HepG2 (cell line): Measurements from ENCODE around the gene PHOSPHO2. TPM values are rescaled to one million over a fixed set of nuclear protein-coding genes. Genes with fewer than 3 reads are reported as not detected.
A peak's percentile ranks its signal among the peaks of the same experiment; 100 is the strongest.

Source experiments
- ISX ChIP-seq: sonication (generic); formaldehyde crosslinking; conservative IDR thresholded peaks from 2 replicates; pipeline ENCODE4 v1.5.0; 2020; ENCODE audit warnings: missing genetic modification reagents
- NRL ChIP-seq: sonication (generic); formaldehyde crosslinking; IDR thresholded peaks from 2 replicates; pipeline ENCODE4 v1.5.0; 2020; ENCODE audit warnings: missing genetic modification reagents, mild to moderate bottlenecking, moderate library complexity, borderline replicate concordance
- TBX2 ChIP-seq: sonication (generic); formaldehyde crosslinking; IDR thresholded peaks from 2 replicates; pipeline ENCODE4 v1.5.0; 2020; ENCODE audit warnings: missing genetic modification reagents, mild to moderate bottlenecking, borderline replicate concordance
- ZBTB42 ChIP-seq: sonication (generic); formaldehyde crosslinking; IDR thresholded peaks from 2 replicates; pipeline ENCODE4 v1.5.0; 2020; ENCODE audit warnings: mild to moderate bottlenecking, missing genetic modification reagents
- ZFP41 ChIP-seq: sonication (generic); formaldehyde crosslinking; IDR thresholded peaks from 2 replicates; pipeline ENCODE4 v1.4.0; 2020; ENCODE audit warnings: mild to moderate bottlenecking, missing genetic modification reagents, borderline replicate concordance
- polyA plus RNA-seq, 8 experiments: library from polyadenylated mRNA; depleted of rRNA in 3 of 8; stranded (reverse) in 7 of 8; unstranded in 1 of 8; fragments of >200 nt; fragmentation: Illumina TruSeq in 4 of 8; extraction: Trizol in 4 of 8; gene quantifications; 2 replicates each; pipeline versions ENCODE4 v1.2.1 to v1.2.3, GENCODE V29; 2011 to 2016; ENCODE audit warnings: low read depth in 4 of 8, missing spikeins in 1 of 8, mixed read lengths in 1 of 8; ENCODE audit not compliant: insufficient read depth in 1 of 8
- total RNA-seq, 5 experiments: library from RNA; depleted of rRNA; stranded (reverse); fragments of >200 nt; fragmentation: Illumina TruSeq; extraction: Trizol; gene quantifications; 2 replicates each; pipeline ENCODE4 v1.2.3, GENCODE V29; 2016; ENCODE audit warnings: low read depth in 1 of 5
- TF ChIP-seq, protein P1 (sequence below): IDR thresholded peaks from 2 replicates; pipeline ENCODE4 v1.6.1; 2016
- TF ChIP-seq, protein P2 (sequence below): sonication (generic); formaldehyde crosslinking; IDR thresholded peaks from 2 replicates; pipeline ENCODE4 v1.4.0; 2020; ENCODE audit warnings: missing genetic modification reagents
- TF ChIP-seq, protein P3 (sequence below): sonication (generic); formaldehyde crosslinking; conservative IDR thresholded peaks from 2 replicates; pipeline ENCODE4 v1.4.0; 2020; ENCODE audit warnings: mild to moderate bottlenecking, missing genetic modification reagents, moderate library complexity
- TF ChIP-seq, protein P4 (sequence below): sonication (generic); formaldehyde crosslinking; IDR thresholded peaks from 2 replicates; pipeline ENCODE4 v1.5.0; 2020; ENCODE audit warnings: mild to moderate bottlenecking, missing genetic modification reagents
- TF ChIP-seq, protein P5 (sequence below), 2 experiments: IDR thresholded peaks; 2 replicates each; pipeline ENCODE4 v1.6.1; 2011 to 2012; ENCODE audit warnings: low read length in 2 of 2, borderline replicate concordance in 1 of 2, low read depth in 1 of 2, mild to moderate bottlenecking in 1 of 2, moderate library complexity in 1 of 2
- TF ChIP-seq, protein P6 (sequence below): sonication (generic); formaldehyde crosslinking; IDR thresholded peaks from 2 replicates; pipeline ENCODE4 v1.9.0; 2021; ENCODE audit warnings: missing genetic modification reagents, mild to moderate bottlenecking, borderline replicate concordance

PHOSPHO2 gene
- total and polyA plus RNA-seq, 2 of the 13 experiments (the other 11 are each of a cell fraction or from before 2014, with no cell fraction given) = 6.1 to 11.4 TPM

DNA sequence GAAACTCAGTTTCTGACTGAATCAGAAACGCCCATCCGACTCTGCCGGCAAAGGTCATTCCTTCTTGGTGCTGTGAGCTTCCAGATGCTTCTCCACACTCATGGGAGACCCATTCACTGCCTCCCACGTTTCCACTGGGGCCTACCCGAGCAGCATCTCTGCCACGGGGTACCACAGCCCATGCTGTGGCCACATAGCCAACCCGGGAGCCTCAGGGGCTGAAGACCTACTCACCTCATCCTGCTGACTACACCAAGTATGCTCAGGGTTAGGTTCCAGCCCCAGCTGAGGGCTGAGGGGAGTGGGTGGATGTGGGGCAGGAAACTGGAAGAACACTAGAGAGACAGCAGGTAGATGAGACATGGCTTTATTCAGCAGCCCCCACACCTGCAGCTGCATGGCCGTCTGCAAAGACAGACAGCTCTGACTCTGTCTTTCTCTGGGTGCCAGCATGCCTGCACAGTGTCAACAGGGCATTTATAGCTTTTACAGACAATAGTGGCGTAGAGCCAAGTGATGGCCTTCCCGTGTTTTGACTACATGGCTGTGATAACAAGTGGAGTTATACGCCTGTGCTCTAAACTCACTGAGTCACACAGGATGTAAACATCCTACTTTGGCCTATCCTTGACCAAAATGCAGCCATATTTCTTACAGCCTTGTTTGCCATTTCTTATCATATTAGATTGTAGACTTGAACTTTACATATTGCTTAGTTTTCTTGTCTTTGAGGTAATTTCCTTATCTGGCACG is 22.8 kb downstream of the PHOSPHO2 start (continued):
- TF ChIP-seq, protein P1, sequence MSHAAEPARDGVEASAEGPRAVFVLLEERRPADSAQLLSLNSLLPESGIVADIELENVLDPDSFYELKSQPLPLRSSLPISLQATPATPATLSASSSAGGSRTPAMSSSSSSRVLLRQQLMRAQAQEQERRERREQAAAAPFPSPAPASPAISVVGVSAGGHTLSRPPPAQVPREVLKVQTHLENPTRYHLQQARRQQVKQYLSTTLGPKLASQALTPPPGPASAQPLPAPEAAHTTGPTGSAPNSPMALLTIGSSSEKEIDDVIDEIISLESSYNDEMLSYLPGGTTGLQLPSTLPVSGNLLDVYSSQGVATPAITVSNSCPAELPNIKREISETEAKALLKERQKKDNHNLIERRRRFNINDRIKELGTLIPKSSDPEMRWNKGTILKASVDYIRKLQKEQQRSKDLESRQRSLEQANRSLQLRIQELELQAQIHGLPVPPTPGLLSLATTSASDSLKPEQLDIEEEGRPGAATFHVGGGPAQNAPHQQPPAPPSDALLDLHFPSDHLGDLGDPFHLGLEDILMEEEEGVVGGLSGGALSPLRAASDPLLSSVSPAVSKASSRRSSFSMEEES (CRISPR knock-in tag) = peak; percentile 35; the same call in 1 of the 2 replicates
- TF ChIP-seq, protein P2, sequence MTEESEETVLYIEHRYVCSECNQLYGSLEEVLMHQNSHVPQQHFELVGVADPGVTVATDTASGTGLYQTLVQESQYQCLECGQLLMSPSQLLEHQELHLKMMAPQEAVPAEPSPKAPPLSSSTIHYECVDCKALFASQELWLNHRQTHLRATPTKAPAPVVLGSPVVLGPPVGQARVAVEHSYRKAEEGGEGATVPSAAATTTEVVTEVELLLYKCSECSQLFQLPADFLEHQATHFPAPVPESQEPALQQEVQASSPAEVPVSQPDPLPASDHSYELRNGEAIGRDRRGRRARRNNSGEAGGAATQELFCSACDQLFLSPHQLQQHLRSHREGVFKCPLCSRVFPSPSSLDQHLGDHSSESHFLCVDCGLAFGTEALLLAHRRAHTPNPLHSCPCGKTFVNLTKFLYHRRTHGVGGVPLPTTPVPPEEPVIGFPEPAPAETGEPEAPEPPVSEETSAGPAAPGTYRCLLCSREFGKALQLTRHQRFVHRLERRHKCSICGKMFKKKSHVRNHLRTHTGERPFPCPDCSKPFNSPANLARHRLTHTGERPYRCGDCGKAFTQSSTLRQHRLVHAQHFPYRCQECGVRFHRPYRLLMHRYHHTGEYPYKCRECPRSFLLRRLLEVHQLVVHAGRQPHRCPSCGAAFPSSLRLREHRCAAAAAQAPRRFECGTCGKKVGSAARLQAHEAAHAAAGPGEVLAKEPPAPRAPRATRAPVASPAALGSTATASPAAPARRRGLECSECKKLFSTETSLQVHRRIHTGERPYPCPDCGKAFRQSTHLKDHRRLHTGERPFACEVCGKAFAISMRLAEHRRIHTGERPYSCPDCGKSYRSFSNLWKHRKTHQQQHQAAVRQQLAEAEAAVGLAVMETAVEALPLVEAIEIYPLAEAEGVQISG (CRISPR knock-in tag) = no peak
- TF ChIP-seq, protein P3, sequence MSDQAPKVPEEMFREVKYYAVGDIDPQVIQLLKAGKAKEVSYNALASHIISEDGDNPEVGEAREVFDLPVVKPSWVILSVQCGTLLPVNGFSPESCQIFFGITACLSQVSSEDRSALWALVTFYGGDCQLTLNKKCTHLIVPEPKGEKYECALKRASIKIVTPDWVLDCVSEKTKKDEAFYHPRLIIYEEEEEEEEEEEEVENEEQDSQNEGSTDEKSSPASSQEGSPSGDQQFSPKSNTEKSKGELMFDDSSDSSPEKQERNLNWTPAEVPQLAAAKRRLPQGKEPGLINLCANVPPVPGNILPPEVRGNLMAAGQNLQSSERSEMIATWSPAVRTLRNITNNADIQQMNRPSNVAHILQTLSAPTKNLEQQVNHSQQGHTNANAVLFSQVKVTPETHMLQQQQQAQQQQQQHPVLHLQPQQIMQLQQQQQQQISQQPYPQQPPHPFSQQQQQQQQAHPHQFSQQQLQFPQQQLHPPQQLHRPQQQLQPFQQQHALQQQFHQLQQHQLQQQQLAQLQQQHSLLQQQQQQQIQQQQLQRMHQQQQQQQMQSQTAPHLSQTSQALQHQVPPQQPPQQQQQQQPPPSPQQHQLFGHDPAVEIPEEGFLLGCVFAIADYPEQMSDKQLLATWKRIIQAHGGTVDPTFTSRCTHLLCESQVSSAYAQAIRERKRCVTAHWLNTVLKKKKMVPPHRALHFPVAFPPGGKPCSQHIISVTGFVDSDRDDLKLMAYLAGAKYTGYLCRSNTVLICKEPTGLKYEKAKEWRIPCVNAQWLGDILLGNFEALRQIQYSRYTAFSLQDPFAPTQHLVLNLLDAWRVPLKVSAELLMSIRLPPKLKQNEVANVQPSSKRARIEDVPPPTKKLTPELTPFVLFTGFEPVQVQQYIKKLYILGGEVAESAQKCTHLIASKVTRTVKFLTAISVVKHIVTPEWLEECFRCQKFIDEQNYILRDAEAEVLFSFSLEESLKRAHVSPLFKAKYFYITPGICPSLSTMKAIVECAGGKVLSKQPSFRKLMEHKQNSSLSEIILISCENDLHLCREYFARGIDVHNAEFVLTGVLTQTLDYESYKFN (CRISPR knock-in tag) = peak; percentile 73
- peak; percentile 56; the same call in 1 of the 2 replicates for TF ChIP-seq NRL (CRISPR knock-in tag)
- TF ChIP-seq ZBTB42 = no peak
- peak; percentile 80; the same call in 1 of the 2 replicates for TF ChIP-seq TBX2 (CRISPR knock-in tag)
- TF ChIP-seq, protein P4, sequence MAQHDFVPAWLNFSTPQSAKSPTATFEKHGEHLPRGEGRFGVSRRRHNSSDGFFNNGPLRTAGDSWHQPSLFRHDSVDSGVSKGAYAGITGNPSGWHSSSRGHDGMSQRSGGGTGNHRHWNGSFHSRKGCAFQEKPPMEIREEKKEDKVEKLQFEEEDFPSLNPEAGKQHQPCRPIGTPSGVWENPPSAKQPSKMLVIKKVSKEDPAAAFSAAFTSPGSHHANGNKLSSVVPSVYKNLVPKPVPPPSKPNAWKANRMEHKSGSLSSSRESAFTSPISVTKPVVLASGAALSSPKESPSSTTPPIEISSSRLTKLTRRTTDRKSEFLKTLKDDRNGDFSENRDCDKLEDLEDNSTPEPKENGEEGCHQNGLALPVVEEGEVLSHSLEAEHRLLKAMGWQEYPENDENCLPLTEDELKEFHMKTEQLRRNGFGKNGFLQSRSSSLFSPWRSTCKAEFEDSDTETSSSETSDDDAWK (CRISPR knock-in tag) = no peak
- TF ChIP-seq, protein P5, sequence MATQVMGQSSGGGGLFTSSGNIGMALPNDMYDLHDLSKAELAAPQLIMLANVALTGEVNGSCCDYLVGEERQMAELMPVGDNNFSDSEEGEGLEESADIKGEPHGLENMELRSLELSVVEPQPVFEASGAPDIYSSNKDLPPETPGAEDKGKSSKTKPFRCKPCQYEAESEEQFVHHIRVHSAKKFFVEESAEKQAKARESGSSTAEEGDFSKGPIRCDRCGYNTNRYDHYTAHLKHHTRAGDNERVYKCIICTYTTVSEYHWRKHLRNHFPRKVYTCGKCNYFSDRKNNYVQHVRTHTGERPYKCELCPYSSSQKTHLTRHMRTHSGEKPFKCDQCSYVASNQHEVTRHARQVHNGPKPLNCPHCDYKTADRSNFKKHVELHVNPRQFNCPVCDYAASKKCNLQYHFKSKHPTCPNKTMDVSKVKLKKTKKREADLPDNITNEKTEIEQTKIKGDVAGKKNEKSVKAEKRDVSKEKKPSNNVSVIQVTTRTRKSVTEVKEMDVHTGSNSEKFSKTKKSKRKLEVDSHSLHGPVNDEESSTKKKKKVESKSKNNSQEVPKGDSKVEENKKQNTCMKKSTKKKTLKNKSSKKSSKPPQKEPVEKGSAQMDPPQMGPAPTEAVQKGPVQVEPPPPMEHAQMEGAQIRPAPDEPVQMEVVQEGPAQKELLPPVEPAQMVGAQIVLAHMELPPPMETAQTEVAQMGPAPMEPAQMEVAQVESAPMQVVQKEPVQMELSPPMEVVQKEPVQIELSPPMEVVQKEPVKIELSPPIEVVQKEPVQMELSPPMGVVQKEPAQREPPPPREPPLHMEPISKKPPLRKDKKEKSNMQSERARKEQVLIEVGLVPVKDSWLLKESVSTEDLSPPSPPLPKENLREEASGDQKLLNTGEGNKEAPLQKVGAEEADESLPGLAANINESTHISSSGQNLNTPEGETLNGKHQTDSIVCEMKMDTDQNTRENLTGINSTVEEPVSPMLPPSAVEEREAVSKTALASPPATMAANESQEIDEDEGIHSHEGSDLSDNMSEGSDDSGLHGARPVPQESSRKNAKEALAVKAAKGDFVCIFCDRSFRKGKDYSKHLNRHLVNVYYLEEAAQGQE (IDR thresholded peaks at IDR 0.05; ENCODE audit: borderline replicate concordance in 1 of 2, low read depth in 1 of 2, low read length in 2 of 2) = no peak
- no peak for TF ChIP-seq ISX
- no peak for TF ChIP-seq ZFP41
- TF ChIP-seq, protein P6, sequence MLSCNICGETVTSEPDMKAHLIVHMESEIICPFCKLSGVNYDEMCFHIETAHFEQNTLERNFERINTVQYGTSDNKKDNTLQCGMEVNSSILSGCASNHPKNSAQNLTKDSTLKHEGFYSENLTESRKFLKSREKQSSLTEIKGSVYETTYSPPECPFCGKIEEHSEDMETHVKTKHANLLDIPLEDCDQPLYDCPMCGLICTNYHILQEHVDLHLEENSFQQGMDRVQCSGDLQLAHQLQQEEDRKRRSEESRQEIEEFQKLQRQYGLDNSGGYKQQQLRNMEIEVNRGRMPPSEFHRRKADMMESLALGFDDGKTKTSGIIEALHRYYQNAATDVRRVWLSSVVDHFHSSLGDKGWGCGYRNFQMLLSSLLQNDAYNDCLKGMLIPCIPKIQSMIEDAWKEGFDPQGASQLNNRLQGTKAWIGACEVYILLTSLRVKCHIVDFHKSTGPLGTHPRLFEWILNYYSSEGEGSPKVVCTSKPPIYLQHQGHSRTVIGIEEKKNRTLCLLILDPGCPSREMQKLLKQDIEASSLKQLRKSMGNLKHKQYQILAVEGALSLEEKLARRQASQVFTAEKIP = no peak
